HL-60 (cell line): ENCODE measurements around the gene AKAP6.

Source experiments
- DNase-seq, 2 experiments: peaks; one replicate each; pipeline ENCODE4 v3.0.0-alpha.2; 2010 to 2020; ENCODE audit warnings: low read depth in 1 of 2, low spot score in 1 of 2
- H3K27ac ChIP-seq: fragments of 250-450 bp; sonication (Bioruptor Pico); replicated peaks from 2 replicates; pipeline ENCODE4 v1.5.1; 2020; ENCODE audit warnings: mild to moderate bottlenecking, moderate library complexity
- H3K27me3 ChIP-seq: fragments of 250-450 bp; sonication (Bioruptor Pico); 2 replicates; pipeline ENCODE4 v1.5.1; 2021; ENCODE audit warnings: mild to moderate bottlenecking, moderate library complexity; ENCODE audit not compliant: insufficient read depth, poor library complexity, severe bottlenecking
- H3K4me3 ChIP-seq: replicated peaks from 2 replicates; pipeline ENCODE4 v1.5.1; 2011; ENCODE audit warnings: mild to moderate bottlenecking, control low read depth, low read length; ENCODE audit not compliant: insufficient read depth
- GABPA ChIP-seq: IDR thresholded peaks from 2 replicates; pipeline ENCODE4 v1.6.1; 2012; ENCODE audit warnings: low read depth
- POLR2AphosphoS5 ChIP-seq: IDR thresholded peaks from 2 replicates; pipeline ENCODE4 v1.6.1; 2012; ENCODE audit warnings: low read depth
- SPI1 ChIP-seq: IDR thresholded peaks from 2 replicates; pipeline ENCODE4 v1.6.1; 2012; ENCODE audit warnings: low read depth, mild to moderate bottlenecking, borderline replicate concordance
- TF ChIP-seq, protein P1 (sequence below): IDR thresholded peaks from one replicate; pipeline ENCODE4 v1.5.1; 2011; ENCODE audit warnings: low read length, control low read depth, inconsistent platforms; ENCODE audit not compliant: insufficient read depth
- TF ChIP-seq, protein P2 (sequence below): IDR thresholded peaks from 2 replicates; pipeline ENCODE4 v1.6.1; 2012; ENCODE audit warnings: low read depth; ENCODE audit not compliant: insufficient replicate concordance

AKAP6 gene

DNA sequence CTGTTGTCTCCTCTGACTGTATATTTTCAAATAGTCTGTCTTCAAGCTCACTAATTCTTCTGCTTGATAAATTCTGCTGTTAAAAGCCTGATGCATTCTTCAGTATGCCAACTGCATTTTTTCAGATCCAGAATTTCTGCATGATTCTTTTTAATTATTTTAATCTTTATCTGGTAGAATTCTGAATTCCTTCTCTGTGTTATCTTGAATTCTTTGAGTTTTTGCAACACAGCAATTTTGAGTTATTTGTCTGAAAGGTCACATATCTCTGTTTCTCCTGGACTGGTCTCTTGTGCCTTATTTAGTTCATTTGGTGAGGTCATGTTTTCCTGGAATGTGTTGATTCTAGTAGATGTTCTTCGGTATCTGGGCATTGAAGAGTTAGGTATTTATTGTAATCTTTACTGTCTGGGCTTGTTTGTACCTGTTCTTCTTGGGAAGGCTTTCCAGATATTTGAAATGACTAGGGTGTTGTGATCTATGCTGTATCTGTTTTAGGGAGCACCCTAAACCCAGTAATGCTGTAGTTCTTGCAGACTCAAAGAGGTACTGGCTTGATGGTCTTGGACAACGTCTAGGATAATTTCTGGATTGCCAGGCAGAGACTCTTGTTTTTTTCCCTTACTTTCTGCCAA is 415.8 kb downstream of the AKAP6 start:
- H3K27ac ChIP-seq, result no peak overlapping the region
- H3K27me3 ChIP-seq, result no peaks in the 10 kb centered on the region
- H3K4me3 ChIP-seq, result no peak overlapping the region
- no peak for DNase-seq
- TF ChIP-seq POLR2AphosphoS5, result no peak
- TF ChIP-seq, protein P1, sequence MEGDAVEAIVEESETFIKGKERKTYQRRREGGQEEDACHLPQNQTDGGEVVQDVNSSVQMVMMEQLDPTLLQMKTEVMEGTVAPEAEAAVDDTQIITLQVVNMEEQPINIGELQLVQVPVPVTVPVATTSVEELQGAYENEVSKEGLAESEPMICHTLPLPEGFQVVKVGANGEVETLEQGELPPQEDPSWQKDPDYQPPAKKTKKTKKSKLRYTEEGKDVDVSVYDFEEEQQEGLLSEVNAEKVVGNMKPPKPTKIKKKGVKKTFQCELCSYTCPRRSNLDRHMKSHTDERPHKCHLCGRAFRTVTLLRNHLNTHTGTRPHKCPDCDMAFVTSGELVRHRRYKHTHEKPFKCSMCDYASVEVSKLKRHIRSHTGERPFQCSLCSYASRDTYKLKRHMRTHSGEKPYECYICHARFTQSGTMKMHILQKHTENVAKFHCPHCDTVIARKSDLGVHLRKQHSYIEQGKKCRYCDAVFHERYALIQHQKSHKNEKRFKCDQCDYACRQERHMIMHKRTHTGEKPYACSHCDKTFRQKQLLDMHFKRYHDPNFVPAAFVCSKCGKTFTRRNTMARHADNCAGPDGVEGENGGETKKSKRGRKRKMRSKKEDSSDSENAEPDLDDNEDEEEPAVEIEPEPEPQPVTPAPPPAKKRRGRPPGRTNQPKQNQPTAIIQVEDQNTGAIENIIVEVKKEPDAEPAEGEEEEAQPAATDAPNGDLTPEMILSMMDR, result no peak

DNA sequence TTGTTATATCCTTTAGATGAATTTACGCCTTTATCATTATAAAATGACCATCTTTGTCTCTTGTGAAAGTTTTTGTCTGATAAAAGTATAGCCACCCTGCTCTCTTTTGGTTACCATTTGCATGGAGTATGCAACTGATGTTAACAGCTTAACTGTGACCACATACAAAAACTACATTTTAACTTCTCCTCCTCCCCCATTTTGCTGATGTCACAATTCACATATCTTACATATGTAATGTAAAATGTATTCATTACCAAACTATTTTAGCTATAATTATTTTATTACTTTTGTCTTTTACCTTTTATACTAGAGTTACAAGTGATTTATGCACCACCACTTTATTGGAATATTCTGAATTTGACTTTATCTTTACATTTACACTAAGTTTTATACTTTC is 425.1 kb downstream of the AKAP6 start:
- no peak for TF ChIP-seq GABPA
- TF ChIP-seq, protein P1, result no peak
- TF ChIP-seq, protein P2, sequence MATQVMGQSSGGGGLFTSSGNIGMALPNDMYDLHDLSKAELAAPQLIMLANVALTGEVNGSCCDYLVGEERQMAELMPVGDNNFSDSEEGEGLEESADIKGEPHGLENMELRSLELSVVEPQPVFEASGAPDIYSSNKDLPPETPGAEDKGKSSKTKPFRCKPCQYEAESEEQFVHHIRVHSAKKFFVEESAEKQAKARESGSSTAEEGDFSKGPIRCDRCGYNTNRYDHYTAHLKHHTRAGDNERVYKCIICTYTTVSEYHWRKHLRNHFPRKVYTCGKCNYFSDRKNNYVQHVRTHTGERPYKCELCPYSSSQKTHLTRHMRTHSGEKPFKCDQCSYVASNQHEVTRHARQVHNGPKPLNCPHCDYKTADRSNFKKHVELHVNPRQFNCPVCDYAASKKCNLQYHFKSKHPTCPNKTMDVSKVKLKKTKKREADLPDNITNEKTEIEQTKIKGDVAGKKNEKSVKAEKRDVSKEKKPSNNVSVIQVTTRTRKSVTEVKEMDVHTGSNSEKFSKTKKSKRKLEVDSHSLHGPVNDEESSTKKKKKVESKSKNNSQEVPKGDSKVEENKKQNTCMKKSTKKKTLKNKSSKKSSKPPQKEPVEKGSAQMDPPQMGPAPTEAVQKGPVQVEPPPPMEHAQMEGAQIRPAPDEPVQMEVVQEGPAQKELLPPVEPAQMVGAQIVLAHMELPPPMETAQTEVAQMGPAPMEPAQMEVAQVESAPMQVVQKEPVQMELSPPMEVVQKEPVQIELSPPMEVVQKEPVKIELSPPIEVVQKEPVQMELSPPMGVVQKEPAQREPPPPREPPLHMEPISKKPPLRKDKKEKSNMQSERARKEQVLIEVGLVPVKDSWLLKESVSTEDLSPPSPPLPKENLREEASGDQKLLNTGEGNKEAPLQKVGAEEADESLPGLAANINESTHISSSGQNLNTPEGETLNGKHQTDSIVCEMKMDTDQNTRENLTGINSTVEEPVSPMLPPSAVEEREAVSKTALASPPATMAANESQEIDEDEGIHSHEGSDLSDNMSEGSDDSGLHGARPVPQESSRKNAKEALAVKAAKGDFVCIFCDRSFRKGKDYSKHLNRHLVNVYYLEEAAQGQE, result no peak
- no peak for TF ChIP-seq SPI1
- TF ChIP-seq POLR2AphosphoS5, result no peak
- Histone ChIP-seq H3K4me3 (no peak overlapping the region), H3K27ac (no peak overlapping the region), H3K27me3 (no peaks in the 10 kb centered on the region)
- DNase-seq, result no peak

DNA sequence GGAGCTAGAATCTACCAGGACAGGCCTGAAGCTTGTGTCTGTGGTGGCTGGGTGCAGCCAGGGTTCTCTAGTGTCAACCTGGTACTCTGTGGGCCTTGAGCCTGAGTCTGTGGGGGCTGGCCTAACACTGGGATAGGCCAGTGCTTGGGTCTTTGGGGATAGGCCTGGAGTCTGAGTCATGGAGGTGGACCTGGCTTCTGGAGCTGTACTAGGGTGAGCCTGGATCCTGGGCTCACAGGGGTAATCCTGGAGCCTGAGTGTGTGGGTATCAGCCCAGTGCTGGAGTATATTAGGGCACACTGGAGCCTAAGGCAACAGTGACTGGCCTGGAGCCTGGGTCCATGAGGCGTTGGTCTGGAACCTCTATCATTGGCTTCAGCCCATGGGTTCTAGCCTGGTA is 427.1 kb downstream of the AKAP6 start:
- TF ChIP-seq, protein P2, result no peak
- TF ChIP-seq GABPA, result no peak
- Histone ChIP-seq H3K27me3 (no peaks in the 10 kb centered on the region), H3K27ac (no peak overlapping the region), H3K4me3 (no peak overlapping the region)
- DNase-seq, result no peak

DNA sequence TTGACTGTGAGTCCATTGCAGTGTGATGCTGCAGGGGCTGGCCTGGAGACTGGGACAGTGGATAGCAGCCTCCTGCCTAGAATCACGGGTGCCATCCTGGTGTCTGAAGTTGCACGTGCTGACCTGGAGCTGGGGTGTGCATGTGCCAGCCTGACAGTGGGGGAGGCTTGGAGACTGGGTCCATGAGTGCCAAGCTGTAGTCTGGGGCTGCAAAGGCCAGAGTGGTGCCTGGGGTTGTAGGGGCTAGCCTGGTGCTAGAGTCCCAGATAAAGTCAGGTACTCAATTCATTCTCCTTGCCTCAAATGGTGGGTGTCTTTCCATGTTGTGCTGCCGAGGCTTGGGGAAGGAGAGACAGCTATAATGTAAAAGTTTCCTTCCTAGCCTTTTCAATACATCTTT is 427.7 kb downstream of the AKAP6 start:
- Histone ChIP-seq H3K27me3 (no peaks in the 10 kb centered on the region), H3K27ac (no peak overlapping the region), H3K4me3 (no peak overlapping the region)
- no peak for DNase-seq
- TF ChIP-seq, protein P1, result no peak
- TF ChIP-seq SPI1, result no peak
- no peak for TF ChIP-seq POLR2AphosphoS5
- no peak for TF ChIP-seq GABPA
- TF ChIP-seq, protein P2, result no peak
